Gastrocnemius medialis (tissue), 4 donors: ENCODE measurements around the gene ASTN2.

Source experiments
- CTCF ChIP-seq, 5 experiments: fragments of 450-650 bp in 3 of 5; fragments of 200-600 bp in 2 of 5; sonication (generic) in 2 of 5; IDR thresholded peaks in 4 of 5; conservative IDR thresholded peaks in 1 of 5; 1 replicate in 4 of 5; 2 replicates in 1 of 5; pipeline ENCODE4 v1.5.1; 2016 to 2019; ENCODE audit warnings: antibody characterized with exemption in 5 of 5, mild to moderate bottlenecking in 3 of 5, moderate library complexity in 3 of 5
- POLR2A ChIP-seq, 2 donors: fragments of 450-650 bp; IDR thresholded peaks; one replicate each; pipeline ENCODE4 v1.6.1; 2017; ENCODE audit warnings: antibody characterized with exemption in 2 of 2, mild to moderate bottlenecking in 2 of 2, moderate library complexity in 2 of 2

- no peak for TF ChIP-seq POLR2A (IDR thresholded peaks at IDR 0.05)
- TF ChIP-seq CTCF (IDR thresholded peaks at IDR 0.05 in 4 of 5, conservative IDR thresholded peaks at IDR 0.05 in 1 of 5) = no peak
These were observed 89.0 kb downstream of the ASTN2 start for GRCh38 chr9:117325831-117326230.
